B cell (primary cell): ENCODE data around the gene WDR31. TPM values are rescaled to one million over a fixed set of nuclear protein-coding genes. Genes with fewer than 3 reads are reported as not detected.
"Not testable (repeated sequence)": the region's sequence is repeated elsewhere in the genome, so short reads cannot be mapped to it uniquely, and the experiment has no call there.

Experiments used
- ATAC-seq: fragments of 200-7000 bp; cut with Tn5 transposase; one replicate; pipeline ENCODE4 v1.10.0; 2021; ENCODE audit warnings: low read depth, mild to moderate bottlenecking, moderate number of reproducible peaks, moderate library complexity
- CTCF ChIA-PET: fragments of 350-600 bp; sonication (Branson Sonifier 250); formaldehyde crosslinking; loops from one replicate; lab custom pipeline; 2021; ENCODE audit warnings: antibody characterized with exemption, inconsistent platforms; lab: Charles Lee
- POLR2A ChIA-PET: fragments of 350-600 bp; sonication (Branson Sonifier 250); formaldehyde crosslinking; loops from one replicate; lab custom pipeline; 2021; ENCODE audit warnings: antibody characterized with exemption; lab: Charles Lee
- DNase-seq: peaks from one replicate; pipeline ENCODE4 v3.0.0; 2013
- H2AFZ ChIP-seq: 2 replicates; pipeline ENCODE4 v1.6.1; 2012; ENCODE audit warnings: mild to moderate bottlenecking, low read depth, low read length; ENCODE audit not compliant: insufficient read depth, poor library complexity, severe bottlenecking
- H3K27ac ChIP-seq, 2 donors: 1 replicate in 1 of 2; 2 replicates in 1 of 2; pipeline ENCODE4 v1.5.1; 2012 to 2013; ENCODE audit warnings: low read length in 2 of 2, mild to moderate bottlenecking in 2 of 2, moderate library complexity in 1 of 2
- H3K27me3 ChIP-seq, 4 experiments: fragments of 200-600 bp in 1 of 4; sonication (generic) in 1 of 4; replicated peaks in 1 of 4; 1 replicate in 2 of 4; 2 replicates in 2 of 4; pipeline versions ENCODE4 v1.6.1 to v1.7.0; 2013 to 2016; ENCODE audit warnings: low read length in 3 of 4, mild to moderate bottlenecking in 2 of 4, mixed read lengths in 1 of 4, moderate library complexity in 1 of 4; ENCODE audit not compliant: insufficient read depth in 4 of 4, control insufficient read depth in 3 of 4; ENCODE audit errors: control extremely low read depth in 1 of 4
- H3K36me3 ChIP-seq, 2 experiments: replicated peaks in 1 of 2; 1 replicate in 1 of 2; 2 replicates in 1 of 2; pipeline versions ENCODE4 v1.6.1 to v1.7.1; 2013; ENCODE audit warnings: low read length in 1 of 2; ENCODE audit not compliant: insufficient read depth in 2 of 2, control insufficient read depth in 1 of 2; ENCODE audit errors: control extremely low read depth in 1 of 2, extremely low read depth in 1 of 2
- H3K4me1 ChIP-seq, 2 donors: fragments of 200-600 bp in 1 of 2; sonication (generic) in 1 of 2; 1 replicate in 1 of 2; 2 replicates in 1 of 2; pipeline versions ENCODE4 v1.5.1 to v1.6.1; 2013 to 2017; ENCODE audit warnings: low read length in 2 of 2; ENCODE audit not compliant: control insufficient read depth in 2 of 2, insufficient read depth in 2 of 2
- H3K4me2 ChIP-seq: replicated peaks from 2 replicates; pipeline ENCODE3; 2012; ENCODE audit warnings: mild to moderate bottlenecking, low read depth, low read length; ENCODE audit not compliant: poor library complexity, severe bottlenecking
- H3K4me3 ChIP-seq, 5 experiments: fragments of 200-600 bp in 1 of 5; sonication (generic) in 1 of 5; 1 replicate in 3 of 5; 2 replicates in 2 of 5; pipeline versions ENCODE4 v1.5.1 to v1.7.0; 2011 to 2016; ENCODE audit warnings: low read length in 4 of 5, mild to moderate bottlenecking in 4 of 5, low read depth in 2 of 5, control low read depth in 1 of 5, moderate library complexity in 1 of 5; ENCODE audit not compliant: insufficient read depth in 1 of 5; ENCODE audit errors: control extremely low read depth in 1 of 5, extremely low read depth in 1 of 5
- H3K79me2 ChIP-seq: fragments of 200-600 bp; sonication (generic); one replicate; pipeline ENCODE4 v1.6.0; 2016; ENCODE audit warnings: low read length; ENCODE audit not compliant: control insufficient read depth, insufficient read depth
- H3K9ac ChIP-seq: fragments of 200-600 bp; sonication (generic); 2 replicates; pipeline ENCODE4 v1.6.1; 2017; ENCODE audit warnings: mild to moderate bottlenecking, low read length, moderate library complexity
- H3K9me3 ChIP-seq, 3 donors: one replicate each; pipeline versions ENCODE4 v1.6.1 to v1.7.1; 2013; ENCODE audit warnings: low read length in 2 of 3; ENCODE audit not compliant: control insufficient read depth in 2 of 3, insufficient read depth in 1 of 3; ENCODE audit errors: control extremely low read depth in 1 of 3
- H4K20me1 ChIP-seq: 2 replicates; pipeline ENCODE4 v1.6.0; 2012; ENCODE audit warnings: mild to moderate bottlenecking, low read length; ENCODE audit not compliant: insufficient read depth, control insufficient read depth, poor library complexity, severe bottlenecking
- H3K27ac Mint-ChIP-seq: one replicate; pipeline ENCODE4 v1.8.0; 2021; ENCODE audit warnings: mixed read lengths
- H3K27me3 Mint-ChIP-seq: one replicate; pipeline ENCODE4 v1.8.0; 2021; ENCODE audit warnings: mixed read lengths
- H3K4me1 Mint-ChIP-seq: one replicate; pipeline ENCODE4 v1.8.0; 2021; ENCODE audit warnings: mixed read lengths
- H3K4me3 Mint-ChIP-seq: one replicate; pipeline ENCODE4 v1.8.0; 2021; ENCODE audit warnings: mixed read lengths
- H3K9me3 Mint-ChIP-seq: one replicate; pipeline ENCODE4 v1.8.0; 2022; ENCODE audit warnings: mixed read lengths; ENCODE audit not compliant: insufficient read depth
- CTCF ChIP-seq: fragments of 200-600 bp; IDR thresholded peaks from one replicate; pipeline ENCODE4 v1.8.0; 2022; ENCODE audit warnings: antibody characterized with exemption, mild to moderate bottlenecking
- EZH2 ChIP-seq: IDR thresholded peaks from 2 replicates; pipeline ENCODE4 v1.6.1; 2012; ENCODE audit warnings: borderline replicate concordance, low read depth, mild to moderate bottlenecking, moderate library complexity, low read length; ENCODE audit not compliant: insufficient read depth, poor library complexity, severe bottlenecking
- WGBS: methylation state at CpG from one replicate; pipeline ENCODE4 v1.1.5; 2013; ENCODE audit warnings: missing lambda C conversion rate; ENCODE audit not compliant: insufficient coverage; 5-methylcytosine and 5-hydroxymethylcytosine counted together
- intact Hi-C: fragments of 100-400 bp; cut with micrococcal nuclease; formaldehyde crosslinking; loops from one replicate; pipeline ENCODE4 v1.10.0; 2022
- polyA plus RNA-seq: library from polyadenylated mRNA; depleted of rRNA; stranded (reverse); fragments of >200 nt; gene quantifications from 2 replicates; pipeline ENCODE4 v1.2.3, GENCODE V29; 2012
- total RNA-seq, 2 donors: library from RNA; stranded (reverse); fragments of 120-200 nt in 1 of 2; gene quantifications; 1 replicate in 1 of 2; 2 replicates in 1 of 2; pipeline versions ENCODE4 v1.2.3 to v1.2.4, GENCODE V29; 2013 to 2022

WDR31 gene
- total and polyA plus RNA-seq, 2 donors (not counting 1 experiment from before 2014, with no cell fraction given): 0.36 to 0.62 TPM

GRCh38 chr9:113386571-113387393, 46.7 kb upstream of the WDR31 start:
- Mint-ChIP-seq H3K4me3 (no peak overlapping the region), H3K27me3 (no peaks in the 10 kb centered on the region), H3K9me3 (no peaks in the 10 kb centered on the region), H3K27ac (no peak overlapping the region), H3K4me1 (peaks cover 2% of the 10 kb centered on the region)
- TF ChIP-seq EZH2 (no peak), CTCF (no peak)
- Histone ChIP-seq H3K27ac (no peak overlapping the region), H4K20me1 (no peaks in the 10 kb centered on the region), H3K9ac (no peak overlapping the region), H3K9me3 (no peaks in the 10 kb centered on the region), H3K36me3 (peaks cover 0 to 46% of the 10 kb centered on the region in 2 experiments), H3K4me3 (no peak overlapping the region), H2AFZ (no peak overlapping the region), H3K4me2 (no peak overlapping the region), H3K79me2 (no peaks in the 10 kb centered on the region), H3K27me3 (no peaks in the 10 kb centered on the region), H3K4me1 (no peaks in the 10 kb centered on the region)
- 99% methylated on average over 4 of the region's 4 CpGs for WGBS
- DNase-seq (no peak), ATAC-seq (no peak)
- ChIA-PET POLR2A (interaction anchor here (0.6 kb wide), 1 partner anchor 11 kb away, joined by 6 read pairs; no protein-coding TSS in a partner anchor), CTCF (interaction anchor here (1.2 to 1.8 kb wide), 2 partner anchors 15 to 19 kb away, joined by 3 to 5 read pairs; no protein-coding TSS in a partner anchor)
- intact Hi-C loops: no loop called here

DNA sequence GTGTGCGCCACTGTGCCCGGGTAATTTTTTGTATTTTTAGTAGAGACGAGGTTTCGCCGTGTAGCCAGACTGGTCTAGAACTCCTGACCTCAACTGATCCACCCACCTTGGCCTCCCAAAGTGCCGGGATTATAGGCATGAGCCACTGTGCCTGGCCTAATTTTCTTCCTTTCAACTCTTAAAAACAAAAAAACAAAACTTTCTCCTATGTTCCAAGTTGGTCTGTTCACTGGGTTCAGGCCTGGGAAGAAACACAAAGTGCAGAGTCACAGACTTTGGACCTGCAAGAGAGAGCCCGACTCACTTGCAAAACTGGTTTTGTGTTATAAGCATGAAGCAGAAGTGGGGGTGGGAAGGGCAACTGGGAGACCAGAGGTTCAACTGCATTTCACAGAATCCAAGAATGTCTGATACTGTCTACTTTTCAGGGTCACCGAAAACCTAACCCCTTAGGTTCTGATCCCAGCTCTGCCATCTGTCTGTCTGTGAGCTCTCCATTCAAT, 41.9 kb upstream of the WDR31 start:
- Mint-ChIP-seq H3K27me3 (no peaks in the 10 kb centered on the region), H3K9me3 (no peaks in the 10 kb centered on the region), H3K27ac (peak overlapping the region; percentile 20), H3K4me1 (peaks cover 11% of the 10 kb centered on the region), H3K4me3 (no peak overlapping the region)
- Histone ChIP-seq H3K4me1 (peaks cover 3 to 12% of the 10 kb centered on the region in 2 donors), H4K20me1 (no peaks in the 10 kb centered on the region), H3K36me3 (peaks cover 0 to under 1% of the 10 kb centered on the region in 2 experiments), H3K27me3 (no peaks in the 10 kb centered on the region), H3K79me2 (no peaks in the 10 kb centered on the region), H3K9ac (no peak overlapping the region), H3K4me2 (no peak overlapping the region), H2AFZ (no peak overlapping the region), H3K9me3 (no peaks in the 10 kb centered on the region), H3K4me3 (no peak overlapping the region), H3K27ac (no peak overlapping the region)
- intact Hi-C loops: loop anchor here (2.0 kb wide), 1 partner anchor 19 kb away; the partner anchor contains the start of gene ALAD
- ATAC-seq: no peak
- ChIA-PET CTCF (no interaction called here), POLR2A (no interaction called here)
- WGBS: 98% methylated on average over 8 of the region's 8 CpGs
- TF ChIP-seq EZH2 (no peak), CTCF (no peak)
- DNase-seq: no peak

DNA sequence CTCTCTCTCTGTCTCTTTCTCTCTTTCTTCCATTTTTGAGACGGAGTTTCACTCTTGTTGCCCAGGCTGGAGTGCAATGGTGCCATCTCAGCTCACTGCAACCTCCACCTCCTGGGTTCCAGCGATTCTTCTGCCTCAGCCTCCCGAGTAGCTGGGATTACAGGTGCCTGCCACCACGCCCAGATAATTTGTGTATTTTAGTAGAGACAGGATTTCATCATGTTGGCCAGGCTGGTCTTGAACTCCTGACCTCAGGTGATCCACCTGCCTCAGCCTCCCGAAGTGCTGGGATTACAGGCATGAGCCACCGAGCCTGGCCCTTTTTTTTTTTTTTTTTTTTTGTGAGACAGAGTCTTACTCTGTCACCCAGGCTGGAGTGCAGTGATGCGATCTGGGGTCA, 41.4 kb upstream of the WDR31 start:
- CTCF ChIA-PET, DNase-seq, ATAC-seq, H4K20me1 ChIP-seq, H3K9ac ChIP-seq, H3K27me3 ChIP-seq, H3K4me2 ChIP-seq, H3K9me3 ChIP-seq, H3K27ac Mint-ChIP-seq, H2AFZ ChIP-seq, H3K4me3 ChIP-seq, H3K27me3 Mint-ChIP-seq, H3K27ac ChIP-seq, H3K36me3 ChIP-seq, H3K4me3 Mint-ChIP-seq, H3K9me3 Mint-ChIP-seq, H3K79me2 ChIP-seq: not testable (repeated sequence)
- POLR2A ChIA-PET: interaction anchor here (0.6 kb wide), 1 partner anchor 179 kb away, joined by 7 read pairs; no protein-coding TSS in a partner anchor
- peaks cover 11% of the 10 kb centered on the region for H3K4me1 Mint-ChIP-seq
- peaks cover 3 to 12% of the 10 kb centered on the region in 2 donors for H3K4me1 ChIP-seq
- WGBS: 74% methylated on average over 5 of the region's 7 CpGs
- intact Hi-C loops: loop anchor here (2.0 kb wide), 1 partner anchor 19 kb away; the partner anchor contains the start of gene ALAD
